Inferior parietal cortex (tissue), 1 donor: ENCODE data around the gene FOLR1.
"Not testable (repeated sequence)": the region's sequence is repeated elsewhere in the genome, so short reads cannot be mapped to it uniquely, and the experiment has no call there.

Experiments used
- DNase-seq: peaks from one replicate; pipeline ENCODE4 v3.0.0-alpha.2; 2016; ENCODE audit errors: extremely low spot score

Gene FOLR1

DNA sequence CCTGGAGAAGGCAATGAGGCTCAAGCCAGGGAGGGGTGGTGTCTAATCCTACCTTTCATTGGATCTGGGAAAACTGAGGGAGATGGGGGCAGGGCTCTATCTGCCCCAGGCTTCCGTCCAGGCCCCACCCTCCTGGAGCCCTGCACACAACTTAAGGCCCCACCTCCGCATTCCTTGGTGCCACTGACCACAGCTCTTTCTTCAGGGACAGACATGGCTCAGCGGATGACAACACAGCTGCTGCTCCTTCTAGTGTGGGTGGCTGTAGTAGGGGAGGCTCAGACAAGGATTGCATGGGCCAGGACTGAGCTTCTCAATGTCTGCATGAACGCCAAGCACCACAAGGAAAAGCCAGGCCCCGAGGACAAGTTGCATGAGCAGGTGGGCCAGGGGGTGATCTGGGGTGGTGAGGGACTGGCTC lies at the start of gene FOLR1:
Gene FOLR1, plus strand, starts transcription at position 180 of the 421 bp plus-strand sequence. Its CDS starts 34 bp downstream, at position 214.
- DNase-seq: no peak

- not testable (repeated sequence) for DNase-seq
Measured at GRCh38 chr11:72142543-72142942, 49.4 kb upstream of the FOLR1 start.

GRCh38 chr11:72144807-72145565 lies 47.0 kb upstream of the FOLR1 start:
- no peak for DNase-seq

DNA sequence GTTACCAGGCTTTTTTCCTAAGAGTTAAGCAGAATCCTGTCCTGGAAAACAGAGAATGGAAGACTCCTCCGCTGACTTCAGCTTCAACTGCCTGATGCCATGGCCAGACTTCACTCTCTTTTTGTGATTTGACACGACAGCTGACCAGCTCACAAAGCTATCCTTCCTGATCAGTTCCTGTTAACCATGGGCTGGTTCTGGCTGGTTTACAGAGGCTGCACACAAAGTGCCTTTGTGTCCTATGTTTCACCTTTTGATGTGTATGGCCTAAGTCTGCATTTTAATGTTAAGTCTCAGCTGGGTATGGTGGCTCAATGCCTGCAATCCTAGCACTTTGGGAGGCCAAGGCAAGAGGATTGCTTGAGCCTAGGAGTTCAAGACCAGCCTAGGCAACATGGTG lies 45.3 kb upstream of the FOLR1 start:
- no peak for DNase-seq

DNA sequence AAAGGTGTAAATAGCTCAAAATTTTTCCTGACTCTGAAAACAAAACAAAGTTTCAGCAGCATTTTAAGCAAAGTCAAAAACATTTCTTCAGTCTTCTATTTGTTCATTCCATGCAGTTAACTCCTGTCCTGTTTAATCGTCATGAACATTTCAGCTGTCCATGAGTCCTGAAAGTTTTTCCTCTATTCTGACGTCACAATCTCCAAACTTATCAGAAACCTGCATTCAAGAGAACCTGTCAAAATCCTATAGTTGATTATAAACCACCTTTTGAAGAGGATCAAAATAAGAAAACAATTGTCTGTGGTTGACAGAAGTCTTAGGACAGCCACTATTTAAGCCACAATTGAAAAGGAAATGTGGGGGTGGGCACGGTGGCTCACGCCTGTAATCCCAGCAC lies 41.1 kb upstream of the FOLR1 start:
- DNase-seq: no peak

DNA sequence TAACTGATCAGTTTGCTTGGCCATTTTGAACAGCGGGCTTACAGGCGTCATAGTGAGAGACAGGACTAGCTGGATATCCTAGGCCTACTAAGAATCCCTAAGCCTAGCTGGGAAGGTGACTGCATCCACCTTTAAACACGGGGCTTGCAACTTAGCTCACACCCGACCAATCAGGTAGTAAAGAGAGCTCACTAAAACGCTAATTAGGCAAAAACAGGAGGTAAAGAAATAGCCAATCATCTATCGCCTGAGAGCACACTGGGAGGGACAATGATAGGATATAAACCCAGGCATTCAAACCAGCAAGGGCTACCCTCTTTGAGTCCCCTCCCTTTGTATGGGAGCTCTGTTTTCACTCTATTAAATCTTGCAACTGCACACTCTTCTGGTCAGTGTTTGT lies 38.1 kb upstream of the FOLR1 start:
- DNase-seq: not testable (repeated sequence)

DNA sequence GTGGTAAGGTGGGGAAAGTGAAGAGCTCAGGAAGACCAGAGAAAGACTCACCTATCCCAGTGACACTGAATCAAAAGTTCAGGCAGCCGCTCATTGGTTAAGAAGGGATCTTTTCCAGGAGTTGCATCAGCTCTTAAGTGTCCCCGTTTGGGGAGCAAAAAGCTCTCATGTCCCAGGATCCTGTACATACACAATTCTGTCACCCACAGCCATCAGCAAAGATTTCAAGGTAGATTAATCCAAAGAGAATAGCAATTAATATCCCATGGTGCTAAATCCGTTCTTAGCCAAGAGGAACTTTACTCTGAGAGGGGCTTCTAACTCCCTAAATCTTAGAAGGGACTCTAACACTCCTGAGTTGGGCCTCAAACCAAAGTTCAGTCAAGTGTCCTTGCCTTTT lies 37.1 kb upstream of the FOLR1 start:
- no peak for DNase-seq

DNA sequence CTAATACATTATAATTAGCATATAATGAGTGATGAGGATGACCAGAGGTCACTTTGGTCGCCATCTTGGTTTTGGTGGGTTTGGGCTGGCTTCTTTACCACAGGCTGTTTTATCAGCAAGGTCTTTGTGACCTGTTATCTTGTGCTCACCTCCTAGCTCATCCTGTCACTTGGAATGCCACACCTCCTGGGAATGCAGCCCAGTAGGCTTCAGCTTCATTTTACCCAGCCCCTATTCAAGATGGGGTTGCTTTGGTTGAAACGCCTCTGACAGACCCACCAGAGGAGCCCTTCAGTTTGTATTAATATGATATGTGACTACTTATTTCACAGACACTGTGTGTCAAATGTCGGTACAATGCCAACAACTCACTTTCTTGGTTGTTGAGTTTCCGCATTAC lies 36.2 kb upstream of the FOLR1 start:
- no peak for DNase-seq

DNA sequence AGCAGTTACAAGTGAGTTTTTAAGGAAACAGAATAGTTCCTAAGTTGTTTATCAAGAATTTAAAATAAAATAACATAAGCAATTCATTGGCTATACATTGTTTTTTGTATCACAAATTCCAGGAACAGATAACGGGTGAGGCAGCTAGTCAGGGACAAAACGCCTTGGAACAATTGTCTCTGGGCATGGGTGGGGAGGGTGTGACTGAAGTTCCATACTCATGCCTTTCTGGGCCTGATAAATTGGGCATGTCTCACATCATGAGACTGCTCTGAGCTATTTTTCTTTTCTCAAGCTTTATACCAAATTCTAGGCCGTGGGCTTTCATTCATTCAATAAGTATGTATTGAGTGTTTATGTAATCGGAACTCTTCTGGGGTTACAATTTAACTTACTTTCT lies 34.8 kb upstream of the FOLR1 start:
- no peak for DNase-seq

- no peak for DNase-seq
Measured at GRCh38 chr11:72160319-72160718, 31.6 kb upstream of the FOLR1 start.

DNA sequence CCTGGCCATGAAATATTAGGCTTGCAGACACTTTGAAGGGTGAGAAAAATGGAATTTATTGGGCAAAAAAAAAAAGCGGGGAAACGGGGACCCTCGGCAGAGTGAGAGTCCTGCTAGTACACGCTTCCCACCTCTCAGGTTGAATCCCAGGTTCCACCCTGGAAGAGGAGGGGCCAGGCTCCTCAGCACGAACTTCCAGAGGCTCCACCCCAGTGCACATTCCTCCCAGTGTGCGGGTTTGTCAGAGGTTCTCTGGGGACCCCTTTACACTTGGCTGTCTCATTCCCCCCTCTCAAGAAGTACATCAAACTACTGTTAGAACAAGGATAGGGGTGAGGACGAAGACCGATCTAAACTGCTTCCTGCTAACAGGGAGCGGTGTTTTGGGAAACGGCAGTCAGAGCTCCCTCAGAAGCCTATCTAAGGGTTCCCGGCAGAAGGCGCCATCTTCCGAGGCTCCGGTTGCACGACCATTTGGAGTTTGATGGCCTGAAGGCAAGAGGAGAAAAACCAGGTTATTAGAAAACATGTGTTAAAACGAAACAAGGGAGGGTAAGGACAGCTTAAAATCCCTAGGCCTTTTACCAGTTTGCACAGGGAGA lies 28.9 kb upstream of the FOLR1 start:
- no peak for DNase-seq

DNA sequence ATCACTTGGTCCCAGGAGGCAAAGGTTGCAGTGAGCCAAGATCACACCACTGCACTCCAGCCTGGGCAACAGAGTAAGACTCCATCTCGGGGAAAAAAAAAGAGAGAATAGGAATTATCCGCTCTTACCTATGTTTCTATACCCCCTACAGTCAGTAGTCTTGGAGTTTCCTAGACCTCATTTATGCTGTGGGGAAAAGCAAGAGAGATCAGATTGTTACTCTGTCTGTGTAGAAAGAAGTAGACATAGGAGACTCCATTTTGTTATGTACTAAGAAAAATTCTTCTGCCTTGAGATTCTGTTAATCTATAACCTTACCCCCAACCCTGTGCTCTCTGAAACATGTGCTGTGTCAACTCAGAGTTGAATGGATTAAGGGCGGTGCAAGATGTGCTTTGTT lies 27.8 kb upstream of the FOLR1 start:
- DNase-seq: not testable (repeated sequence)

- not testable (repeated sequence) for DNase-seq
Measured at GRCh38 chr11:72169046-72169555, 22.8 kb upstream of the FOLR1 start.

DNA sequence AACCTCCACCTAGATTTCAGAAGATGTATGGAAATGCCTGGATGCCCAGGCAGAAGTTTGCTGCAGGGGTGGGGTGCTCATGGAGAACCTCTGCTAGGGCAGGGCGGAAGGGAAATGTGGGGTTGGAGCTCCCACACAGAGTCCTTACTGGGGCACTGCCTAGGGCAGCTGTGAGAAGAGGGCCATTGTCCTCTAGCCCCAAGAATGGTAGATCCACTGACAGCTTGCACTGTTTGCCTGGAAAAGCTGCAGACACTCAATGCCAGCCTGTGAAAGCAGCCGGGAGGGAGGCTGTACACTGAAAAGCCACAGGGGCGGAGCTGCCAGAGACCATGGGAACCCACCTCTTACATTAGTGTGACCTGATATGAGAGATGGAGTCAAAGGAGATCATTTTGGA lies 22.2 kb upstream of the FOLR1 start:
- DNase-seq: peak; percentile 4

GRCh38 chr11:72172043-72172442 lies 19.9 kb upstream of the FOLR1 start:
- DNase-seq: not testable (repeated sequence)

GRCh38 chr11:72173291-72173690 lies 18.6 kb upstream of the FOLR1 start:
- DNase-seq: no peak

DNA sequence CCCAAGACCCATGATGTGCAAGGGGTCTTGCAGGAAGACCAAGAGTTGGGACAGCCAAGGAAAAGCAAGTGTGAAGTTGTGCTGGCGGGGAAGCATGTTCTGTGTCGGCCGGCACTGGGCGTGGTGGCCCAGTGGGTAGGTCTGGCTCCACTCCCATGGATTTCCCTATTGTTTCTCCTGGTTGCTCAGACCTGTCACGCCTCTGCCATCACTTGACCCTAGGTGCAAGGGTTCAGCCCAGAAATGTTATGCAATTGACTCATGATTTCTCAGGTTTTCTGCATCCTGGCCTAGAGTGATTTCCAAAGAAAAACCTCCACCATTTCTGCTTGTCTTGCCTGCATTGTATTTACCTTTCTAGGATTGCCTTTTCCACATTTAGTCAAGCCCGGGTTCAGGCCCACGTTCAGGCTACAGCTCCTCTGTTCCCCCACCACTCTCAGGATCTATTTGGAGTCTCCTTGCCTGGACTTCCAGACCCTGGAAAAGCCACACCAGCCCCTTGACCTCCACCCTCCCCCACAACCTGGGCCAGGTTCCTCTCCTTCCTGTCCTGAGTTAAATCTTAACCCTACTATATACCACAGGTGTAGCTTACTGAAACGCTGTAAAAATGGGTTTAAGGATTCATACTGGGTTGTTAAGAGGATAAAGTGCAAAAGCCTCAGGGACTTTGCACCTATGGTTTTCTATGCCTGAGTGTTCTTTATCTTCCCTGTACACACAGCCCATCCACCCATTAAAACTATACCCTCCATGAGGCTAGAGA lies 17.5 kb upstream of the FOLR1 start:
- no peak for DNase-seq

- no peak for DNase-seq
Measured at GRCh38 chr11:72177656-72178055, 14.3 kb upstream of the FOLR1 start.

- DNase-seq: no peak
Measured at GRCh38 chr11:72179049-72179803, 12.7 kb upstream of the FOLR1 start.

DNA sequence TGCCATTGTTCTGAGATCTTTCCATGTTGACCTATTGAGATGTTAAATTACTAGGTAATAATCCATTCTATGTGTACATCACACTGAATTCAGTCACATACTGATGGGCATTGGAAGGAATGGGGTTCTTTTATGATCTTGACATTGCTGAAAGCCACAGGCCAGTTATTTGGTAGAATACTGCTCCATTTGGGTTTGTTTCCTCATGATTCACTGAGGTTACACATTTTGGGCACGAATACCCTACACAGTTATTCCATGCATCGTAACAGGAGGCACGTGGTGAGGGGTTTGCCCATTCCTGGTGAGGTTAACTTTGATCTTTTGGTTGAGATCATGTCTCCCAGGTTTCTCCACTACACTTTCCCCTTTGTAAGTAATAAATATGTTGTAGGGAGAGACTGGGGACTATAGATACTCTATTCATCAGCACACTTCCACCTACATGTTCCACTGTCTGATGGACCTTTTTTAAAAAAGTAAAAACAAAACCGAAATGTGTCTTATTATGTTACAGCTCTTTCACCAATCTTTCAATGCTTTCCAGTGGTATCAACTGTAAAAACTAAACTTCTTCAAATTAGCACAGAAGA lies 12.0 kb upstream of the FOLR1 start:
- no peak for DNase-seq

- not testable (repeated sequence) for DNase-seq
Measured at GRCh38 chr11:72180892-72181552, 10.9 kb upstream of the FOLR1 start.
